Measurements from ENCODE around the gene CHRNA10.

DNA sequence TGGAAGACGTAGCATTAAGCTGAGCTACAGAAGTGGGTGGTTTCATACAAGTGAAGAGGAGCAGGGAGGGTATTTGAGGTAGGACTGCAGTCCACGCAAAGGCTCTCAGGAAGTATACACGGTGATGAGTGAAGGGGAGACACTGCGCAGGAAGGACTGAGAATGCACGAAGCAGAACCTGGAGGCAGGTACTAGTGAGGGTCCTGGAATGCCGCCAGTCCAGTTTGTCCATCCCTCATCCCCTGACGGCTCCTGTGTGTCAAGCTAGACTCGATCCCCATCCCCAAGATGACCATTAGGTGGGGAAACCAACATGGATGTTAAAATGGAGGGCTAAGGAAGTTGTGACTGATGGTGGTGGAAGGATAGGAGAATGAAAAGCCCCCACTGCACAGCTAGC is 53.2 kb downstream of the CHRNA10 start:
- TF ChIP-seq, protein P1, sequence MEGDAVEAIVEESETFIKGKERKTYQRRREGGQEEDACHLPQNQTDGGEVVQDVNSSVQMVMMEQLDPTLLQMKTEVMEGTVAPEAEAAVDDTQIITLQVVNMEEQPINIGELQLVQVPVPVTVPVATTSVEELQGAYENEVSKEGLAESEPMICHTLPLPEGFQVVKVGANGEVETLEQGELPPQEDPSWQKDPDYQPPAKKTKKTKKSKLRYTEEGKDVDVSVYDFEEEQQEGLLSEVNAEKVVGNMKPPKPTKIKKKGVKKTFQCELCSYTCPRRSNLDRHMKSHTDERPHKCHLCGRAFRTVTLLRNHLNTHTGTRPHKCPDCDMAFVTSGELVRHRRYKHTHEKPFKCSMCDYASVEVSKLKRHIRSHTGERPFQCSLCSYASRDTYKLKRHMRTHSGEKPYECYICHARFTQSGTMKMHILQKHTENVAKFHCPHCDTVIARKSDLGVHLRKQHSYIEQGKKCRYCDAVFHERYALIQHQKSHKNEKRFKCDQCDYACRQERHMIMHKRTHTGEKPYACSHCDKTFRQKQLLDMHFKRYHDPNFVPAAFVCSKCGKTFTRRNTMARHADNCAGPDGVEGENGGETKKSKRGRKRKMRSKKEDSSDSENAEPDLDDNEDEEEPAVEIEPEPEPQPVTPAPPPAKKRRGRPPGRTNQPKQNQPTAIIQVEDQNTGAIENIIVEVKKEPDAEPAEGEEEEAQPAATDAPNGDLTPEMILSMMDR (conservative IDR thresholded peaks at IDR 0.05): no peak
- TF ChIP-seq EZH2 (IDR thresholded peaks at IDR 0.05; ENCODE audit: low read depth): no peak

All from PC-9 (cell line).